Activated B cell treated with CpG ODN at 0.5 μM for 24 hours (primary cell): ENCODE results near the gene SETD1A. TPM values are rescaled to one million over a fixed set of nuclear protein-coding genes. Genes with fewer than 3 reads are reported as not detected.

Source experiments
- ATAC-seq: fragments of 200-7000 bp; cut with Tn5 transposase; one replicate; pipeline ENCODE4 v1.10.0; 2021; ENCODE audit warnings: low read depth, mild to moderate bottlenecking, moderate library complexity
- CTCF ChIA-PET: fragments of 350-600 bp; sonication (Branson Sonifier 250); formaldehyde crosslinking; loops from one replicate; lab custom pipeline; 2021; ENCODE audit warnings: antibody characterized with exemption; lab: Charles Lee
- POLR2A ChIA-PET: fragments of 350-600 bp; sonication (Branson Sonifier 250); formaldehyde crosslinking; loops from one replicate; lab custom pipeline; 2021; ENCODE audit warnings: antibody characterized with exemption; lab: Charles Lee
- DNase-seq: peaks from one replicate; pipeline ENCODE4 v3.0.0; 2022
- H3K27ac Mint-ChIP-seq: one replicate; pipeline ENCODE4 v1.8.0; 2020; ENCODE audit warnings: mixed read lengths
- H3K27me3 Mint-ChIP-seq: one replicate; pipeline ENCODE4 v1.8.0; 2021; ENCODE audit warnings: mixed read lengths
- H3K36me3 Mint-ChIP-seq: one replicate; pipeline ENCODE4 v1.8.0; 2021; ENCODE audit warnings: low read depth, mixed read lengths
- H3K4me1 Mint-ChIP-seq: one replicate; pipeline ENCODE4 v1.8.0; 2021; ENCODE audit warnings: mixed read lengths
- H3K4me3 Mint-ChIP-seq: one replicate; pipeline ENCODE4 v1.8.0; 2020; ENCODE audit warnings: mild to moderate bottlenecking, mixed read lengths
- H3K9me3 Mint-ChIP-seq: one replicate; pipeline ENCODE4 v1.8.0; 2020; ENCODE audit warnings: mixed read lengths
- CTCF ChIP-seq: fragments of 200-600 bp; IDR thresholded peaks from one replicate; pipeline ENCODE4 v1.8.0; 2022; ENCODE audit warnings: antibody characterized with exemption, mild to moderate bottlenecking
- intact Hi-C: fragments of 100-400 bp; cut with micrococcal nuclease; formaldehyde crosslinking; loops from one replicate; pipeline ENCODE4 v1.15.1; 2024
- total RNA-seq: library from RNA; stranded (reverse); gene quantifications from 2 replicates; pipeline ENCODE4 v1.2.3, GENCODE V29; 2022

Gene SETD1A
- total RNA-seq, 1 donor from 2014 or later: 32.8 TPM

- peaks cover 31% of the 10 kb centered on the region for H3K4me1 Mint-ChIP-seq
- no peaks in the 10 kb centered on the region for H3K27me3 Mint-ChIP-seq
- intact Hi-C loops: loop anchor here (1.0 to 10.0 kb wide), 9 partner anchors 8 to 918 kb away; partner anchors contain the start of genes ARMC5, FBRS, KAT8 and ORAI3
- H3K4me3 Mint-ChIP-seq: peak overlapping the region; percentile 95
- TF ChIP-seq CTCF: no peak
- peak overlapping the region; percentile 99 for H3K27ac Mint-ChIP-seq
- ATAC-seq: peak; percentile 67
- no peaks in the 10 kb centered on the region for H3K9me3 Mint-ChIP-seq
- ChIA-PET CTCF (no interaction called here), POLR2A (interaction anchor here (0.6 to 1.2 kb wide), 12 partner anchors 13 to 917 kb away, joined by 3 to 9 read pairs (median 4); partner anchors contain the start of genes ARMC5, KAT8, STX1B and ZNF267)
- H3K36me3 Mint-ChIP-seq: peaks cover 40% of the 10 kb centered on the region
- DNase-seq: peak; percentile 77
Measured at GRCh38 chr16:30956601-30957455, 726 bp upstream of the SETD1A start.

- TF ChIP-seq CTCF: no peak
- Mint-ChIP-seq H3K27ac (peak overlapping the region; percentile 87), H3K27me3 (no peaks in the 10 kb centered on the region), H3K36me3 (peaks cover 51% of the 10 kb centered on the region), H3K9me3 (no peaks in the 10 kb centered on the region), H3K4me3 (peak overlapping the region; percentile 88), H3K4me1 (peaks cover 29% of the 10 kb centered on the region)
- intact Hi-C loops: loop anchor here (5.0 to 10.0 kb wide), 2 partner anchors 159 to 916 kb away; partner anchors contain the start of genes KAT8 and ZNF267
- ChIA-PET CTCF (interaction anchor here (1.7 kb wide), 1 partner anchor 9 kb away, joined by 4 read pairs; no protein-coding TSS in a partner anchor), POLR2A (interaction anchor here (0.6 to 1.2 kb wide), 13 partner anchors 11 to 502 kb away, joined by 3 to 9 read pairs (median 3); partner anchors contain the start of genes ARMC5, KAT8, ZNF646 and ZNF668)
- DNase-seq: no peak
- peak; percentile 15 for ATAC-seq
Measured at GRCh38 chr16:30958175-30959079, 873 bp downstream of the SETD1A start.

DNA sequence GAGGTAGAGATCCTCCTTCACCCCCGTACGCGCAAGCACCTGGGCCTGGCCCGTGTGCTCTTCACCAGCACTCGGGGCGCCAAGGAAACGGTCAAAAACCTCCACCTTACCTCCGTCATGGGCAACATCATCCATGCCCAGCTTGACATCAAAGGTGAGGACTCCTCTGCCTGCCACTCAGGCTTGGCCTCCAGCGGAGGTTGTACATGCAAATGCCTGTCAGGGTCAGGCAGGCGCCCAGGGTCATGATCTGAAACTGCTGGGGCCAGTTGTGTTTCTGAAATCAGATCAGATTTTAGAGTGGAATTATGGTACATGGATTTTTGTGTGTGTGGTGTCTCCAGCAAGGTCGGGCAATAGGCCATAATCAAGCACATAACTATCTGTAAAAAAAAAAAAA lies 3.8 kb downstream of the SETD1A start:
- DNase-seq: no peak
- H3K4me3 Mint-ChIP-seq: no peak overlapping the region
- H3K27ac Mint-ChIP-seq: no peak overlapping the region
- ChIA-PET CTCF (interaction anchor here (0.9 kb wide), 1 partner anchor 41 kb away, joined by 4 read pairs; no protein-coding TSS in a partner anchor), POLR2A (interaction anchor here (0.7 to 0.9 kb wide), 2 partner anchors 24 to 35 kb away, joined by 3 read pairs; partner anchors contain the start of gene HSD3B7)
- no peak for ATAC-seq
- intact Hi-C loops: no loop called here
- H3K27me3 Mint-ChIP-seq: no peaks in the 10 kb centered on the region
- peaks cover 73% of the 10 kb centered on the region for H3K36me3 Mint-ChIP-seq
- peaks cover 24% of the 10 kb centered on the region for H3K4me1 Mint-ChIP-seq
- no peak for TF ChIP-seq CTCF
- no peaks in the 10 kb centered on the region for H3K9me3 Mint-ChIP-seq

DNA sequence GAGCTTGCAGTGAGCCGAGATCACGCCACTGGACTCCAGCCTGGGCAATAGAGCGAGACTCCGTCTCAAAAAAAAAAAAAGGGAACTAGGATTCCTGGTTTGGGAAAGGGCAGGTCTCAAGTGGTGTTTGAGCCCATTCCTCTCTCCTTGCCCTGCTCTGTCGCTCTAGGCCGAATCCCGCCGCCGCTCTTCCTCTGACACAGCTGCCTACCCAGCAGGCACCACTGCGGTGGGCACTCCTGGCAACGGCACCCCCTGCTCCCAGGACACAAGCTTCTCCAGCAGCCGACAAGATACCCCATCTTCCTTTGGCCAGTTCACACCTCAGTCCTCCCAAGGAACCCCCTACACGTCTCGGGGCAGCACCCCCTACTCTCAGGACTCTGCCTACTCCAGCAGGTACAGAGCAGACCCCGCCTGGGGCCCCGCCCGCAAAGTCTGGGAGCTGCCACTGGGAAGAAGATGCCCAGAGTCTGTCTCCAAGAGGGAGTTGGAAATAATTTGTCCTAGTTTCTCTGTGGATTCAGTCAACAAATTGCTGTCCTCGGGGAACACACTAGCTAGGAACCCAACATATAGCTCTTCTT lies 6.5 kb downstream of the SETD1A start:
- no peak overlapping the region for H3K4me3 Mint-ChIP-seq
- POLR2A ChIA-PET: interaction anchor here (0.6 to 0.7 kb wide), 2 partner anchors 157 to 213 kb away, joined by 3 read pairs; no protein-coding TSS in a partner anchor
- CTCF ChIA-PET: interaction anchor here (0.9 kb wide), 1 partner anchor 19 kb away, joined by 3 read pairs; no protein-coding TSS in a partner anchor

More for the DNA sequence above, 6.5 kb downstream of the SETD1A start:
- H3K9me3 Mint-ChIP-seq: no peaks in the 10 kb centered on the region
- DNase-seq (no peak), ATAC-seq (no peak)
- H3K36me3 Mint-ChIP-seq: peaks cover 82% of the 10 kb centered on the region
- H3K27ac Mint-ChIP-seq: no peak overlapping the region
- intact Hi-C loops: no loop called here
- no peaks in the 10 kb centered on the region for H3K27me3 Mint-ChIP-seq
- H3K4me1 Mint-ChIP-seq: peaks cover 16% of the 10 kb centered on the region
- TF ChIP-seq CTCF: no peak
